Activated CD4-positive, CD25-positive, alpha-beta regulatory T cell treated with anti-CD3 and anti-CD28 coated beads, Interleukin-2, amount 50 U/mL, for 24 hours (primary cell): ENCODE measurements around the gene ANKUB1.
A peak's percentile ranks its signal among the peaks of the same experiment; 100 is the strongest.

Source experiments
- ATAC-seq, 2 donors: fragments of 150-1000 bp; cut with Tn5 transposase; one replicate each; pipeline ENCODE4 v1.10.0; 2021; ENCODE audit warnings: mild to moderate bottlenecking in 1 of 2, moderate library complexity in 1 of 2

ANKUB1 gene

GRCh38 chr3:149753717-149754116 lies 38.6 kb downstream of the ANKUB1 start:
- no peak for ATAC-seq

GRCh38 chr3:149752788-149753136 lies 39.6 kb downstream of the ANKUB1 start:
- no peak for ATAC-seq

GRCh38 chr3:149752051-149752787 lies 40.1 kb downstream of the ANKUB1 start, which contains the start of gene COMMD2:
TSS of gene COMMD2 (minus strand) at chr3:149752489. CDS start at chr3:149752444, 45 bp downstream.
- ATAC-seq: peak; percentile 100

GRCh38 chr3:149751551-149751950 lies 40.8 kb downstream of the ANKUB1 start:
- no peak for ATAC-seq

GRCh38 chr3:149744606-149745005 lies 47.7 kb downstream of the ANKUB1 start:
- ATAC-seq: no peak

GRCh38 chr3:149744151-149744550 lies 48.2 kb downstream of the ANKUB1 start:
- no peak for ATAC-seq

- ATAC-seq: no peak
These were observed 53.0 kb downstream of the ANKUB1 start for GRCh38 chr3:149739396-149739795.

- no peak for ATAC-seq
These were observed 53.5 kb downstream of the ANKUB1 start for GRCh38 chr3:149738876-149739275.

- ATAC-seq: no peak
These were observed 55.5 kb downstream of the ANKUB1 start for GRCh38 chr3:149736953-149737205.

GRCh38 chr3:149736175-149736952 lies 56.0 kb downstream of the ANKUB1 start:
- ATAC-seq: no peak

- ATAC-seq: no peak
These were observed 60.1 kb downstream of the ANKUB1 start for GRCh38 chr3:149732234-149732633.

GRCh38 chr3:149727656-149728055 lies 64.7 kb downstream of the ANKUB1 start:
- no peak for ATAC-seq

- peak; percentile 70 to 84 for ATAC-seq
These were observed 65.5 kb downstream of the ANKUB1 start for GRCh38 chr3:149726716-149727407.

GRCh38 chr3:149723781-149724180 lies 68.6 kb downstream of the ANKUB1 start:
- no peak for ATAC-seq

GRCh38 chr3:149720918-149721317 lies 71.4 kb downstream of the ANKUB1 start:
- ATAC-seq: no peak

- ATAC-seq: no peak
These were observed 74.8 kb downstream of the ANKUB1 start for GRCh38 chr3:149717391-149718056.

- ATAC-seq: no peak
These were observed 75.4 kb downstream of the ANKUB1 start for GRCh38 chr3:149716984-149717383.

GRCh38 chr3:149715247-149715646 lies 77.1 kb downstream of the ANKUB1 start:
- no peak for ATAC-seq

- no peak for ATAC-seq
These were observed 78.4 kb downstream of the ANKUB1 start for GRCh38 chr3:149713730-149714654.
